Measurements from ENCODE around the gene DCXR.

Gene DCXR

DNA sequence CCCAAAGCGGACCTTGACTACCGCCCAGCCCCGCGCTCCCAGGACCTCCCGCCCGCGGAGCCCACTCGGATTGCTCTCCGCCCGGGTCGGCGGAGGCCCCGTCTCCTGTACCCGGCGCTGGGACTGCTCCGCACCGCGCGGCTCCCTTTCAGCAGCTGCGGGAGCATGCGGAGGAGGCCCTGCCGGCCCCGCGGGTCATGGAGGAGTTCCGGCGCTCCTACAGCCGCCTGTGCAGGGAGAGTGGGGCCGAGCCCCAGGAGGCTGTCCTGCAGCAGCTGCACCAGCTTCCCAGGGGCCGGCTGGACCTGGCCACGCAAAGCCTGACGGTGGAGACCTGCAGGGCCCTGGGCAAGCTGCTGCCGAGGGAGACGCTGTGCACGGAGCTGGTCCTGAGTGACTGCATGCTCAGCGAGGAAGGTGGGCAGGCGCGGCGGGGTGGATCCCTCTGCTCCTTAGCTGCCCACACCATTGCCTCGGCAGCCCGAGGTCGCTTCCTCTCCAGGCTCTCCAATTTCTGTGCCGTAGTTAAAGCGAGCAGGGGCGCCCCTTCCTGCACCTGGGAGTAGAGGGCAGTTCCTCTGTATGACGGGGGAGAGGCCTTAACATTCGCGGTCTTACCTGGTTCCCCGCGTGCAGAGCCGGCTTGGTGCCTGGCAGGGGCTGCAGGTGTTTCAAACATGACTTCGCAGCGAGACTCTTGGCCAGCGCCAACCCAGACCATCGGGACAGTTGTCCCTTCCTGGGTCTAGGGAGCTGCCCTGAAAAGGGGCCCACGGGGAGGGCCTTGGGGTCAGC is 13.9 kb downstream of the DCXR start:
- peak; percentile 76 for DNase-seq

DNA sequence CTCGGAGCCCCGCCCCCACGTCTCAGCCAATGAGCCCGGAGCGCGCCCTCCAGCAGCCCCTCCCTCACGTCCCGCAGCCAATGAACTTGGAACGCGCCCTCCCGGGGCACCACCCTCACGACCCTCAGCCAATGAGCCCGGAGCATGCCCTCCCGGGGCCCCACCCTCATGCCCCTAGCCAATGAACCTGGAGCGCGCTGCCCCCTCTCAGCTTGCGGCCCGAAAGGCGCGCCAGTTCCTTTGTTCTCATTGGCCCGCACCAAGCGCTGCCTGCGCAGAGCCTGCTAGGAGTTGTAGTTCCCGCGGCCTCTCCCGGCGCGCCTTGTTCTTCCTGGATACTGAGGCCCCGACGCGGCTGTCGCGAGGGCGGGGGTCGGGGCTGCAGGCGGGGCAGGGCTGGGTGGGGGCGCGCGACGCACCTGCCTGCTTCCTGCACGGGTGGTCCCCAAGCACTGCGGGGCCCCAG is 14.5 kb downstream of the DCXR start, which contains the start of gene LRRC45:
Gene LRRC45, plus strand, starts transcription at position 325 of the 466 bp plus-strand sequence. CDS start 339 bp downstream, outside the sequence.
- DNase-seq = peak; percentile 82

GRCh38 chr17:82022310-82022980 is 15.1 kb downstream of the DCXR start, which contains the start of gene CENPX:
CENPX (minus strand) TSS chr17:82022878; CDS start chr17:82022861, 17 bp downstream.
- DNase-seq = peak; percentile 84

- DNase-seq = no peak
Measured at GRCh38 chr17:82021900-82022309, 15.6 kb downstream of the DCXR start.

GRCh38 chr17:82021107-82021899 is 16.2 kb downstream of the DCXR start:
- peak; percentile 65 for DNase-seq

- DNase-seq = no peak
Measured at GRCh38 chr17:82020572-82021106, 16.9 kb downstream of the DCXR start.

GRCh38 chr17:82019690-82020571 is 17.6 kb downstream of the DCXR start:
- DNase-seq = no peak

- no peak for DNase-seq
Measured at GRCh38 chr17:82018989-82019689, 18.4 kb downstream of the DCXR start.

DNA sequence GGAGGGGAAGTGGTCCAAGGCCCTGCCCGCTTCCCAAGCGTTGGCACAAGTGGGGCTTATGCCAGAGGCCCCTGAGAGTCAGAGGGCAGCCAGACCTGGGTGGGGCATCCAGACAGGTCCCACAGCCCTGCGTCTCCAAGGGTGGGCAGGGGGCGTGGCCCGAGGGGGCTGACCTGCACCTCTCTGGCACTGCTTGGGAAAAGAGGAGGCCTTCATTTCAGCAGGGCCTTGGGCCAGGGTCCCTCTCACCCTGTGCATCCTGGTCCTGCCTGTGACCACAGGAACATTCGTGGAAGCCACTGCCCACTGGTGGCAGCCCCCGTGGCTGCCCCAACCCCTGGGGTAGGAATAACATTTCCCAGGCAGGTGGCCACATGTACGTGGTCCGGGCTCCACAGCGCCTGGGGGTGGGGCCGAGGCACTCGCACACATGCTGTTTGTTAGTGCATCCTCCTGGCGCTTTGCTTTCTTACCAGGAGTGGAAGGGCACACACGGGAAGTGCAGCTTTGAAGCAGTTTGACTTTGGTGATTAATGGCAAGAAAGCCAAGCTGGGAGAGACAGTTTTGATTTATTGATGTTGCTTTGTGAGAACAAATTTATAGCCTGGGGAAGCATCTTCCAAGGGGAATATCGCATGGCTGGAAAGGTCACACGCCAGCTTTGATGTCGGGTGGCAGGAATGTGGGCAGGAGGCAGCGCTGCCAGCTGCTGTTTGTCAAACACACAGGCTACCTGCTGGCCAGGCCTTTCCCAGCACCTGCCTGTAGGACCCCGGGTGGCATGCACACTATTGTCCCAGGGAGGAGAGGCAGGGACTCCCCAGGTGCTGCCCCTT is 19.1 kb downstream of the DCXR start:
- DNase-seq = peak; percentile 60

DNA sequence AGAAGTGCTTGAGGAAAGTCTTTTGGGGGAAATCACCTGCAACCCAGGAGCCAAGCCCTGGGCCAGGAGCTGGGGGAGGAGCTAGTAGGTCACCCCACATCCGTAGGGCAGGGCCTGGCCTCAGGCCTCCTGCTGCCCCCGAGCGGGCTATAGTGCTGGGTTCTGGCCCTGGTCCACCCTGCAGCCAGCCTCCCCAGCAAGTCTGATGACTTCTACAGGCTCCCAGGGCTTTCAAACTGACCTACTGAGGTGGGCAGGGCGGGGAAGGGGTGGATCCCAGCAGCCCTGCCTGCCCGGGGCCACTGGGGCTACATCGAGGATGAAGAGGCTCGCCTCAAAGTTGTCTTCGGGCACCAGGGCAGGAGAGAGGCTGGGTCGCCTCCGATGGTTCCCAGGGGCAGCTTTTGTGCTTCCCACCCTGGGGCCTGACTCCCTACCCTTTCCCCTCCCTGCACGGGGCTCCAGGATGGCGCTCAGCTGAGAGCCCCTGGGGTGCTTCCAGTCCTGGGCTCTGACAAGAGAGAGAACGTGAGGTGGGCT is 19.8 kb downstream of the DCXR start:
- DNase-seq = peak; percentile 5

DNA sequence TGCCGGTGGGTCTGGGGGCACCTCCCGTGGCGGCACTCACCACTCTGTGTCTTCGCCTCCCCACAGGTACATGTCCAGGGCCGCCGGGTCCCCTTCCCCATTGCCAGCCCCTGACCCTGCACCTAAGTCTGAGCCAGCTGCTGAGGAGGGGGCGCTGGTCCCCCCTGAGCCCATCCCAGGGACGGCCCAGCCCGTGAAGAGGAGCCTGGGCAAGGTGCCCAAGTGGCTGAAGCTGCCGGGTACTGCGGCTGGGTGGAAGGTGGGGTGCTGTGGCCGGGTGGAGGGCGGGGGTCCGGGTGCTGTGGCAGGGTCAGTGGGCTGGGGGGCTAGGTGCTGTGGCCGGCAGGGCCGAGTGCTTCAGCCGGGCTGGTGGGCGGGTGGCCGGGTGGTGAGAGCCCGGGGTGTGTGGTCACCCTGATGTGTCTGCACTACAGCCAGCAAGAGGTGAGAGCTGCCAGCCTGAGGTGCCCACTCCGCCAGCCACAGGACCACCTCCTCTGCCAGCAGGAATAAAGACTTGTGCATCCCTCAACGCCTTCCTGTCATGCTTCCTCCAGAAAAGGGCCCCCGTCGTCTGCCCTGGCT is 20.5 kb downstream of the DCXR start:
- no peak for DNase-seq

DNA sequence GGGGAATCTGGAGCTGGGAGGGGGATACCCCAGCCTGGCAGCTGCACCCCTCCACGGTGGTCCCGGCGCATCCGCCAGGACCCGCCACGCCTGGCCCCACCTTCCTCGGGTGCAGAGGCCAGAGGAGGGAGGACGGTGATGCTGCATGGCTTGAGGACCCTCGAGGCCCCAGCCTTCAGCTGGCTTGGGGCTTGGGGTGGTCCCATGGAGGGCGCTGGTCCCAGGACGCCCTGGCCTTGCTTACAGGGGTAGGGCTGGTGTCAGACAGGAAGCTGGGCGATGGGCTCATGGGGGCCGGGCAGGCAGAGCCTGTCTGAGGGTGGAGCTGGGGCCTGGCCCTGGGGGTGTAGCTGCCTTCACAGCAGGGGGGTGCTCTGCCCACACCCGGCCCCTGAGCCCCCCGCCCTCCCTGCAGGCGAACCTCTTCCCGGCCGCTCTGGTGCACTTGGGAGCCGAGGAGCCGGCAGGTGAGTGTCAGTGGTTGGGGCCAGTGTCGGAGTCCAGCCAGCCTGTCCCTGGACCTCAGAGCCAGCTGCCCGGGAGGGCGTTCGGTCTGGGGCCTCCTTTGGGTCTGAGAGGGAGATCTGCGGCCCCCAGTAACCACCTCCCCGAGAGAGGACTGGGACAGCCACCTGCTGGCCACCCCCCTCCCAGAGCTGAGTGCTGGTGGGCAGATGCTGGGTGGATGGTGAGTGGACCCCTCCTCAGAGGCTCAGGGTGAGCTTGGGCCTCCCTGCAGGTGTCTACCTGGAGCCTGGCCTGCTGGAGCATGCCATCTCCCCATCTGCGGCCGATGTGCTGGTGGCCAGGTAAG is 21.2 kb downstream of the DCXR start:
- DNase-seq = no peak

GRCh38 chr17:82015311-82015971 is 22.1 kb downstream of the DCXR start:
- no peak for DNase-seq

GRCh38 chr17:82014971-82015310 is 22.6 kb downstream of the DCXR start:
- no peak for DNase-seq

GRCh38 chr17:82014432-82014831 is 23.1 kb downstream of the DCXR start:
- no peak for DNase-seq

DNA sequence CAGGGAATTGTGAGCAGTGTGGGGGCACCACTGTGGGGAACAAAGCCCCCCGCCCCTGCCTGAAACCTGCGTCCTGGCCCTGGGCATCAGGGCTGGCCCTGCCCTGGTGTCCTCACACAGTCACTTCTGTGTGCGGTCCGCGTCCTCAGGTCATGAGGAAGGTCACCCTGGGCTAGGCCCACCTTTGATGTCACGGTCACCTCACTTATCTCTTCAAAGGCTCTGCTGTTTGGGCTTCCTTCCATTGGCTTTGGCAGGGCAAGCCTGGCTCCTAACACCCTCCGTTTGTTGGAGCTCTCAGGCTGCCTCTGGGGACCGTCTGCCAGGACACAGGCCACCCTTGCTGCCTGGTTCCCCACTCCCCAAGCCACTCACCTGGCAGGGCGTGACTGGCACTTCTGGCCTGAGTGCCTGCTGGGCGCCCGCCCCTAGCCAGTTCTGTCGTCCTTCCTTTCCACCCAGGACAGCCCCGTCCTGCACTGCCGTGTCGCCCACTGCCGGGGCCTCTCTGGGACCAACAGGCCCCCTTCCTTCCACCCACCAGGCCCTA is 23.6 kb downstream of the DCXR start:
- no peak for DNase-seq

DNA sequence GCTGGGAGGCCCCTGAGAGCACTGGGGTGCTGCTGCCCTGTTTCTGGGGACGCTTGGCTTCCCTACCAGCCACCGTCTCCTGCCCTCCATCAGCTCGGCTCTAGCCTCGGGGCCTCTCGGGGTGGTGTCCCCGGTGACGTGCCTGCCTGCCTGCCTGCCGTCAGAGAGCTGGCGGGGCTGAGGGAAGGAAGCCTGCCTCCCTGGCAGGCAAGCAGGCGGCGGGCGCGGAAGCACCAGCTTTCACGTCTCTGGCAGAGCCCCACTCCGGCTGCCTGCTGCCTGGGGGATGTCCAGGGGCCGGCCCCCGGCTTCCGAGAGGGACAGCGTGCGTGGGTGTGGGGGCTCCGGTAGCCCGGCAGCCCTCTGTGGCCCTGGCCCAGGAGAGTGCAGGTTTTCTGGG is 24.2 kb downstream of the DCXR start:
- no peak for DNase-seq
